A549 treated with Mapracorat at 1 μM for 4 hours (cell line): Measurements from ENCODE around the gene ZNF35. TPM values are rescaled to one million over a fixed set of nuclear protein-coding genes. Genes with fewer than 3 reads are reported as not detected.

Experiments used
- total RNA-seq: library from RNA; stranded (reverse); fragments of 200-300 nt; extraction: Qiagen RNA extraction; gene quantifications from 5 replicates; pipeline ENCODE4 v1.2.3, GENCODE V29; 2022

Gene ZNF35
- total RNA-seq, result 5.0 to 7.1 TPM (median 5.3 TPM) in 5 replicates

GRCh38 chr3:44648564-44649229 lies at the start of gene ZNF35:
Gene ZNF35 (plus strand): TSS chr3:44648732. CDS start chr3:44651068, 2,336 bp downstream.

GRCh38 chr3:44624749-44625480 lies 23.6 kb upstream of the ZNF35 start, which contains the start of gene ZNF197:
Gene ZNF197 (plus strand): TSS chr3:44625036. CDS start chr3:44629155, 4,119 bp downstream.

Other genes starting within 250 kb of the ZNF35 start
- gene ZNF445, start 171.1 kb upstream of the ZNF35 start, total RNA-seq, result 2.3 to 2.7 TPM (median 2.6 TPM) in 5 replicates
- gene ZKSCAN7, start 93.5 kb upstream of the ZNF35 start, total RNA-seq, result not detected in 5 replicates
- gene ZNF660, start 63.8 kb upstream of the ZNF35 start, total RNA-seq, result not detected in 5 replicates
- gene ZNF197, start 23.7 kb upstream of the ZNF35 start, total RNA-seq, result 1.4 to 2.1 TPM (median 1.6 TPM) in 5 replicates
- 1.6 to 2.3 TPM (median 1.6 TPM) in 5 replicates for gene ZNF502, start 63.9 kb downstream of the ZNF35 start, total RNA-seq
- not detected in 5 replicates for gene ZNF501, start 80.9 kb downstream of the ZNF35 start, total RNA-seq
- 9.7 to 16.8 TPM (median 13.9 TPM) in 5 replicates for gene KIAA1143, start 112.9 kb downstream of the ZNF35 start, total RNA-seq
- 7.5 to 10.8 TPM (median 8.1 TPM) in 5 replicates for gene KIF15, start 113.1 kb downstream of the ZNF35 start, total RNA-seq
- gene TMEM42, start 213.2 kb downstream of the ZNF35 start, total RNA-seq, result 7.3 to 12.5 TPM (median 11.5 TPM) in 5 replicates
- 0.07 to 0.30 TPM (median 0.14 TPM) in 5 replicates for gene TGM4, start 225.9 kb downstream of the ZNF35 start, total RNA-seq